HEK293T (cell line): ENCODE data around the gene C1orf56.
A peak's percentile ranks its signal among the peaks of the same experiment; 100 is the strongest.

Experiments
- CTCF ChIA-PET: fragments of 350-600 bp; formaldehyde crosslinking; extraction: SDS; loops from one replicate; lab custom pipeline; 2021; ENCODE audit warnings: antibody characterized with exemption, inconsistent platforms; lab: Yijun Ruan, JAX
- POLR2A ChIA-PET: fragments of 350-600 bp; formaldehyde crosslinking; extraction: SDS; loops from one replicate; lab custom pipeline; 2020; ENCODE audit warnings: antibody characterized with exemption, inconsistent platforms; lab: Yijun Ruan, JAX
- DNase-seq: peaks from one replicate; pipeline ENCODE4 v3.0.0; 2012; ENCODE audit warnings: mixed read lengths; ENCODE audit errors: extremely low spot score
- ARNT ChIP-seq: fragments of 450-650 bp; IDR thresholded peaks from 2 replicates; pipeline ENCODE4 v1.6.1; 2017; ENCODE audit warnings: mild to moderate bottlenecking
- BHLHE40 ChIP-seq: fragments of 450-650 bp; IDR thresholded peaks from 2 replicates; pipeline ENCODE4 v1.6.1; 2016; ENCODE audit warnings: mild to moderate bottlenecking, moderate library complexity, borderline replicate concordance
- CTBP1 ChIP-seq: fragments of 450-650 bp; IDR thresholded peaks from 2 replicates; pipeline ENCODE4 v1.6.1; 2016; ENCODE audit warnings: borderline replicate concordance
- ELF4 ChIP-seq: fragments of 450-650 bp; IDR thresholded peaks from 2 replicates; pipeline ENCODE4 v1.6.1; 2017; ENCODE audit warnings: antibody characterized with exemption
- FOXA1 ChIP-seq: fragments of 450-650 bp; IDR thresholded peaks from 2 replicates; pipeline ENCODE4 v1.6.1; 2016; ENCODE audit warnings: mild to moderate bottlenecking
- FOXK2 ChIP-seq: fragments of 450-650 bp; IDR thresholded peaks from 2 replicates; pipeline ENCODE4 v1.6.1; 2016; ENCODE audit warnings: mild to moderate bottlenecking
- FOXM1 ChIP-seq: fragments of 450-650 bp; IDR thresholded peaks from 2 replicates; pipeline ENCODE4 v1.6.1; 2017; ENCODE audit warnings: mild to moderate bottlenecking, borderline replicate concordance
- HDGF ChIP-seq: fragments of 450-650 bp; IDR thresholded peaks from 2 replicates; pipeline ENCODE4 v1.6.1; 2017; ENCODE audit warnings: antibody characterized with exemption, borderline replicate concordance
- L3MBTL2 ChIP-seq: fragments of 450-650 bp; conservative IDR thresholded peaks from 2 replicates; pipeline ENCODE4 v1.6.1; 2016; ENCODE audit warnings: mild to moderate bottlenecking
- LEF1 ChIP-seq: fragments of 450-650 bp; IDR thresholded peaks from 2 replicates; pipeline ENCODE4 v1.6.1; 2017; ENCODE audit warnings: mild to moderate bottlenecking, borderline replicate concordance
- NFRKB ChIP-seq: fragments of 450-650 bp; IDR thresholded peaks from 2 replicates; pipeline ENCODE4 v1.6.1; 2016; ENCODE audit warnings: mild to moderate bottlenecking, moderate library complexity
- PKNOX1 ChIP-seq: fragments of 450-650 bp; IDR thresholded peaks from 2 replicates; pipeline ENCODE4 v1.6.1; 2016
- SP1 ChIP-seq: fragments of 450-650 bp; IDR thresholded peaks from 2 replicates; pipeline ENCODE4 v1.6.1; 2017
- SUZ12 ChIP-seq: fragments of 450-650 bp; IDR thresholded peaks from 2 replicates; pipeline ENCODE4 v1.6.1; 2016; ENCODE audit warnings: mild to moderate bottlenecking
- TARDBP ChIP-seq: fragments of 450-650 bp; IDR thresholded peaks from 2 replicates; pipeline ENCODE4 v1.6.1; 2016
- ZNF384 ChIP-seq: fragments of 450-650 bp; IDR thresholded peaks from 2 replicates; pipeline ENCODE4 v1.6.1; 2016

Gene C1orf56

GRCh38 chr1:151012684-151013471 lies 34.7 kb upstream of the C1orf56 start:
- DNase-seq = no peak
- TF ChIP-seq ARNT (no peak), TARDBP (no peak)
- POLR2A ChIA-PET = no interaction called here
- CTCF ChIA-PET = no interaction called here

- ChIA-PET CTCF (no interaction called here), POLR2A (no interaction called here)
- TF ChIP-seq SP1 = no peak
- TF ChIP-seq FOXM1 = no peak
- no peak for TF ChIP-seq PKNOX1
- DNase-seq = no peak
Observed at GRCh38 chr1:151013518-151013917, 34.0 kb upstream of the C1orf56 start.

DNA sequence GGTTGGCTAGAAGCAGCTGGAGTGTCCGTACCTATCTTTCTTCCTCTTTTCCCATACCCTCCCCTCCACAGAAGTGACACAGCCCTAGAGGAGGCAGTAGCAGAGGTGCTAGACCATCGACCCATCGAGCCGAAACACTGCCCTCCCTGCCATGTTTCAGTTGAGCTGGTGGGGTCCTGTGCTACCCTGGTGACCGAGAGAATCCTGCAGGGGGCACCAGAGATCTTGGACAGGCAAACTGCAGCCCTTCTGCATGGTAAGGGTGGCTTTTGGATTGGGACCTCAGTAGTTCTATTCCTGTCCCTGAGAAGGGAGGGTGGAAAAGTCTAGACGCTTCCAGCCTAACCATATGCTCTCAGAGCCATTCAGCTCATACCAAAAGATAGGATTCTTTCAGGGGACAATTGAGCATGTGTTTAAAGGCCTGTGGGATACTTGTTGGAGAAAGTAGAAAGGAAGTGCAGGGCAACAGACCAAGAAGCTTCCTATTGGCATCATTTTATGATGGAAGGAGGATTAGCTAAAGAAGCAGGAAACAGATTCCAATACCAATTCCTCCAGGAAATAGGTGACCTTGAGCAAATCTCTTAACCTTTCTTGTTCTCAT lies 22.9 kb upstream of the C1orf56 start:
- ChIA-PET CTCF (interaction anchor here (0.6 to 1.3 kb wide), 10 partner anchors 14 to 92 kb away, joined by 3 to 6 read pairs (median 3); no protein-coding TSS in a partner anchor), POLR2A (interaction anchor here (0.6 to 0.8 kb wide), 2 partner anchors 10 to 257 kb away, joined by 3 read pairs; partner anchors contain the start of gene ZNF687)
- DNase-seq = peak; percentile 84
- TF ChIP-seq L3MBTL2 (no peak), PKNOX1 (no peak), ARNT (no peak), TARDBP (no peak), ELF4 (no peak), FOXM1 (no peak), NFRKB (no peak)

GRCh38 chr1:151026460-151026859 lies 21.1 kb upstream of the C1orf56 start:
- POLR2A ChIA-PET = no interaction called here
- CTCF ChIA-PET = interaction anchor here (1.0 kb wide), 1 partner anchor 50 kb away, joined by 3 read pairs; no protein-coding TSS in a partner anchor
- TF ChIP-seq SP1 (no peak), ZNF384 (no peak), L3MBTL2 (no peak), SUZ12 (no peak), FOXK2 (no peak), ELF4 (no peak), TARDBP (no peak), LEF1 (no peak)
- DNase-seq = no peak

GRCh38 chr1:151032164-151032563 lies 15.4 kb upstream of the C1orf56 start:
- TF ChIP-seq FOXM1 = no peak
- TF ChIP-seq HDGF = no peak
- no peak for TF ChIP-seq FOXK2
- TF ChIP-seq SP1 = no peak
- no peak for TF ChIP-seq ARNT
- TF ChIP-seq L3MBTL2 = no peak
- no peak for TF ChIP-seq SUZ12
- TF ChIP-seq BHLHE40 = no peak
- TF ChIP-seq TARDBP = no peak
- no peak for TF ChIP-seq NFRKB
- no peak for TF ChIP-seq PKNOX1
- TF ChIP-seq ZNF384 = no peak
- no peak for DNase-seq
- ChIA-PET POLR2A (interaction anchor here (0.9 to 1.3 kb wide), 2 partner anchors 16 to 39 kb away, joined by 3 to 6 read pairs; partner anchors contain the start of genes C1orf56 and GABPB2), CTCF (no interaction called here)

DNA sequence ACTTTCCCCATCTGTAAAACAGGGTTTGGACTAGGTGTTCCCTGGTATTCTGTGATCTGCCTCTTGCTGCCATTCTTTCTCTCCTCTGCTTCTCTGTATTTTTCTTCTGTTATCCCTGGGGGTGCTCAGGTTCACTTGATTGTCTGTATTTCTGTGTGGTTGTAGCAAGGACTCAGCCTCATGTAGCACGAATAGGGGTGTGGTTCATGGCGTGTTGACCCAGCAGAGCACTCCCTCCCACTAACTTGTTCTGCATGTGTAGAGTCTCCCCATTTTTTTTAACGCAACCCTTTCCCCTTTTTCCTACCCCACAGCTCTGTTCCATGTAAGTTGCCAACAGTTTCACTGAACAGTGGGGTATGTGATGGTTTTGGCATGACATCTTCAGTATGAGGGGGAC lies 12.4 kb upstream of the C1orf56 start:
- CTCF ChIA-PET = interaction anchor here (0.6 to 1.7 kb wide), 3 partner anchors 11 to 951 kb away, joined by 3 to 4 read pairs (median 3); no protein-coding TSS in a partner anchor
- no peak for DNase-seq
- TF ChIP-seq ELF4 (no peak), NFRKB (no peak), ZNF384 (no peak), SP1 (no peak), LEF1 (no peak), FOXM1 (no peak), CTBP1 (no peak), FOXK2 (no peak), TARDBP (no peak), L3MBTL2 (no peak), BHLHE40 (no peak), FOXA1 (no peak), PKNOX1 (no peak), ARNT (no peak), SUZ12 (no peak), HDGF (no peak)
- POLR2A ChIA-PET = no interaction called here
